Panc1 (cell line): Measurements from ENCODE around the gene MNT.
A peak's percentile ranks its signal among the peaks of the same experiment; 100 is the strongest.

Experiments
- TF ChIP-seq, protein P1 (sequence below): fragments of 450-650 bp; IDR thresholded peaks from 2 replicates; pipeline ENCODE4 v1.5.1; 2017; ENCODE audit warnings: mild to moderate bottlenecking
- TF ChIP-seq, protein P2 (sequence below), 2 experiments: IDR thresholded peaks; 2 replicates each; pipeline ENCODE4 v1.6.1; 2011 to 2012; ENCODE audit warnings: low read depth in 2 of 2, control low read depth in 1 of 2, low read length in 1 of 2, mild to moderate bottlenecking in 1 of 2, moderate library complexity in 1 of 2; ENCODE audit not compliant: insufficient read depth in 1 of 2

- TF ChIP-seq, protein P1, sequence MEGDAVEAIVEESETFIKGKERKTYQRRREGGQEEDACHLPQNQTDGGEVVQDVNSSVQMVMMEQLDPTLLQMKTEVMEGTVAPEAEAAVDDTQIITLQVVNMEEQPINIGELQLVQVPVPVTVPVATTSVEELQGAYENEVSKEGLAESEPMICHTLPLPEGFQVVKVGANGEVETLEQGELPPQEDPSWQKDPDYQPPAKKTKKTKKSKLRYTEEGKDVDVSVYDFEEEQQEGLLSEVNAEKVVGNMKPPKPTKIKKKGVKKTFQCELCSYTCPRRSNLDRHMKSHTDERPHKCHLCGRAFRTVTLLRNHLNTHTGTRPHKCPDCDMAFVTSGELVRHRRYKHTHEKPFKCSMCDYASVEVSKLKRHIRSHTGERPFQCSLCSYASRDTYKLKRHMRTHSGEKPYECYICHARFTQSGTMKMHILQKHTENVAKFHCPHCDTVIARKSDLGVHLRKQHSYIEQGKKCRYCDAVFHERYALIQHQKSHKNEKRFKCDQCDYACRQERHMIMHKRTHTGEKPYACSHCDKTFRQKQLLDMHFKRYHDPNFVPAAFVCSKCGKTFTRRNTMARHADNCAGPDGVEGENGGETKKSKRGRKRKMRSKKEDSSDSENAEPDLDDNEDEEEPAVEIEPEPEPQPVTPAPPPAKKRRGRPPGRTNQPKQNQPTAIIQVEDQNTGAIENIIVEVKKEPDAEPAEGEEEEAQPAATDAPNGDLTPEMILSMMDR: peak; percentile 95
- TF ChIP-seq, protein P2, sequence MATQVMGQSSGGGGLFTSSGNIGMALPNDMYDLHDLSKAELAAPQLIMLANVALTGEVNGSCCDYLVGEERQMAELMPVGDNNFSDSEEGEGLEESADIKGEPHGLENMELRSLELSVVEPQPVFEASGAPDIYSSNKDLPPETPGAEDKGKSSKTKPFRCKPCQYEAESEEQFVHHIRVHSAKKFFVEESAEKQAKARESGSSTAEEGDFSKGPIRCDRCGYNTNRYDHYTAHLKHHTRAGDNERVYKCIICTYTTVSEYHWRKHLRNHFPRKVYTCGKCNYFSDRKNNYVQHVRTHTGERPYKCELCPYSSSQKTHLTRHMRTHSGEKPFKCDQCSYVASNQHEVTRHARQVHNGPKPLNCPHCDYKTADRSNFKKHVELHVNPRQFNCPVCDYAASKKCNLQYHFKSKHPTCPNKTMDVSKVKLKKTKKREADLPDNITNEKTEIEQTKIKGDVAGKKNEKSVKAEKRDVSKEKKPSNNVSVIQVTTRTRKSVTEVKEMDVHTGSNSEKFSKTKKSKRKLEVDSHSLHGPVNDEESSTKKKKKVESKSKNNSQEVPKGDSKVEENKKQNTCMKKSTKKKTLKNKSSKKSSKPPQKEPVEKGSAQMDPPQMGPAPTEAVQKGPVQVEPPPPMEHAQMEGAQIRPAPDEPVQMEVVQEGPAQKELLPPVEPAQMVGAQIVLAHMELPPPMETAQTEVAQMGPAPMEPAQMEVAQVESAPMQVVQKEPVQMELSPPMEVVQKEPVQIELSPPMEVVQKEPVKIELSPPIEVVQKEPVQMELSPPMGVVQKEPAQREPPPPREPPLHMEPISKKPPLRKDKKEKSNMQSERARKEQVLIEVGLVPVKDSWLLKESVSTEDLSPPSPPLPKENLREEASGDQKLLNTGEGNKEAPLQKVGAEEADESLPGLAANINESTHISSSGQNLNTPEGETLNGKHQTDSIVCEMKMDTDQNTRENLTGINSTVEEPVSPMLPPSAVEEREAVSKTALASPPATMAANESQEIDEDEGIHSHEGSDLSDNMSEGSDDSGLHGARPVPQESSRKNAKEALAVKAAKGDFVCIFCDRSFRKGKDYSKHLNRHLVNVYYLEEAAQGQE (IDR thresholded peaks at IDR 0.05; ENCODE audit: insufficient read depth in 1 of 2, low read depth in 2 of 2, low read length in 1 of 2): no peak
Measured at GRCh38 chr17:2416010-2416734, 15.3 kb upstream of the MNT start.
